RPMI7951 (cell line): ENCODE results near the gene LIF. TPM values are rescaled to one million over a fixed set of nuclear protein-coding genes. Genes with fewer than 3 reads are reported as not detected.

Experiments
- DNase-seq: peaks from one replicate; pipeline ENCODE4 v3.0.0-alpha.2; 2012; ENCODE audit warnings: low read depth
- total RNA-seq: library from RNA; depleted of rRNA; stranded (reverse); fragments of >200 nt; shearing (Covaris generic); gene quantifications from 2 replicates; pipeline ENCODE4 v1.2.3, GENCODE V29; 2014; rRNA removed

The LIF gene
- 3.1 and 4.1 TPM in 2 replicates for total RNA-seq

DNA sequence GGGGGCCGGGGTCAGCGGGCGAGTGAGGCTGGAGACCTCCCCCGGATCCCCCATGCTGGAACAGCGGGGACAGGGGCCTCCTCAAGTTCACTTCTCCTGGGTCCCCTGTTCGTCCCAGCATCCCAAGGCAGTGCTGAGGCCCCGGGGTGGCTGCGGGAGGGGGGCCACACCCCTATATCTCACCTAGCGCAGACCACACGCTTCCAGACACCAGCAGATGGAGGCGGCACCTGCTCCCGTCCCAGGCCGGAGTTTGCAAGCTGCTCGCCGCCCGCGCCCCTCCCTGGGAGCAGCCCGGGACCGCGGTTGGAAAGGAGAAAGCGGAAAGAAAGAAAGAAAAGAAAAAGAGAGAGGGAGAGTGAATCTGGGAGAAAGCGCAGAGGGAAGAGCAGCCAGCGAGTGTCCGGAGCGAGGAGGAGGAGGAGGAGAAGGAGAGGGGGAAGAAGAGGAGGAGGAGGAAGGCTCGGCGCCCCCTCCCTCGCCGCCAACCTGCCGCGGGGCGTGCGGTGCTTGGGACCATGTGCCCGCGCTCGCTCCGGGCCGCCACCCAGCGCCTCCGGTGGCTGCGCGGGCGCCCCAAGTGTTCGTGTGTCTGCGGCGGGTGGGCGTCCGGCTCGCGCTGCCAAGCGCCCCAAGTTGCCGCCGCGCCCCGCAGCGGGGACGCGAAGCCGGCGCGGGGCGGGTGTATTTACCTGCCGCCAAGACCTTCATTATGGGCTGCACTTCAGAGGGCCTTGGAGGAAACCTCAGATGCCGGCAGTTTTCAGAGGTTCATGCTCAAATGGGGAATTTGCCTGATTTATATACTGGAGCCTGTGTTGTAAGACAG, at the start of gene LIF:
Gene LIF, minus strand, starts transcription at position 775 of the 829 bp plus-strand sequence. Its CDS starts 64 bp downstream, at position 711.
- no peak for DNase-seq

DNA sequence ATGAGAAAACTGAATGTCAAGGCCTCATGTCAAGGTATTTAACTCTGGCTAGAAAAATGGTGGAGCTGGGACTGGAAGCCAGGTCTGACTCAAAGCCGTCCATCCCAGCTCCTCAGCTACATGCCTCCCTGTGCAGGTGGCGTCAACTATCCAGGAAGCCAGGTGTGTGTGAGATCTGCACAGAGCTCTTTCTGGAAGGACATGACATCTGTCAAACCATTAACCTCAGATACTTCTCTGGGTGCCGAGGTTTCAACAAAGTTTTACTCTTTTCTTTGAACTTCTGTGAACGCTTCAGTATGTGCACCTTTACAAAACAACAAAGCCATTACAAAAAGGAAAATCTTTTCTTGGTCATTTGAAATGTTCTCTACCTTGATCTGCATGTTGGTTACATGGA, 49.8 kb upstream of the LIF start:
- DNase-seq: no peak

GRCh38 chr22:30295576-30295975, 49.0 kb upstream of the LIF start:
- no peak for DNase-seq

DNA sequence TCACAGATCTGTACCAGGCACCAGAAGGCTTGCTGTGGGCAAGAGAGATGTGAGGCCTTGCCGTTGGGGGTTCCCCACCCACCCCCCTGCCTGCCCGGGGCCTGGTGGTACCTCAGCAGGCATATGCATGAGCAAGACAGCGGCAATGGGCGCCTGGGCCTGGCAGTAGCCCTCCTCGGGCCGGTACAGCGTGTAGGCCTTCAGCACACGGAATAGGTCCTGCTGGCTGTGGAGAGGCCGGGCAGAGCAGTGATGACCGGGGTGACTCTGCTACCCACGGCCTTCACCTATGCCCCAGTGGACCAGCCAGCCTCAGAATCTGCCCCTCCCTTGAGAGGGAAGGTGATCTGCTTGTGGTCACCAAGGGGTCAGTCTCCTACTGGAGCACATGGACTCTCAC, 48.3 kb upstream of the LIF start:
- DNase-seq: no peak

DNA sequence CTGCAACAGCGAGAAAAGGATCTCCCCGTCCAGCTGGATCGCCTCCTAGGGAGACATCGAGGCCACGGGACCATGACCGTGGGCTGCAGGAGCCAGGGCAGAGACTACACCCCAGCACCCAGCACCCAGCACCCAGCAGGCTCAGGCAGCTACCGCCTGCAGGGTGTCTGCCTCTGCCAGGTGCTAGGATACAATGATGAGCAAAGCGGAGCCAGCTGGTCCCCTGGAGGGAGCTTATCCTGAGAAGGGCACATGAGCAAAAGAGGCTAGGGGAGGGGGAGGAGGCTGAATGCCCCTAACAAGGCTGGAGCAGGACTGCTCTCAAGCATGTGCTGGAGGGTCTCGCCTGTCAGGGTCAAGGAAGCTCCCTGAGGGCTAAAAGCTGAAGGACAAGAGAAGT, 47.5 kb upstream of the LIF start:
- no peak for DNase-seq

DNA sequence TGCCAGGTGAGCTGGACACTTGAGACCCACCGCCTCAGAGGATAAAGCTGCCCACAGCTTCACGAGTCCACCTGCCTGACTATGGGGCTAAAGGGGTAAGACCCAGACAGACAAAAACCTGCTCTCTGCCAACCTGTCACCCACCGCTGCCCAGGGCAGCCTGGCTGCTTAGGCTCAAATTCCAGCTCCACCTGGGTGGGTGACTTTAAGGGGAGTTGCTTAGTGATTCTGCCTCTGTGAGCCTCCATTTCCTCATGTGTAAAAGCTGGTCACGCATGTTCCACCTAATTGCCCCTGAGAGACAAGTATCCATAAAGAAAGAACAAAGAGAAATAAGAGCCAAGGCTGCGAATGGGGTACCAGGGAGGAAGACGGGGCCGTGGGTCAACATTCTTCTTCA, 46.5 kb upstream of the LIF start:
- no peak for DNase-seq

- DNase-seq: no peak
These were observed 45.8 kb upstream of the LIF start for GRCh38 chr22:30292069-30292970.

DNA sequence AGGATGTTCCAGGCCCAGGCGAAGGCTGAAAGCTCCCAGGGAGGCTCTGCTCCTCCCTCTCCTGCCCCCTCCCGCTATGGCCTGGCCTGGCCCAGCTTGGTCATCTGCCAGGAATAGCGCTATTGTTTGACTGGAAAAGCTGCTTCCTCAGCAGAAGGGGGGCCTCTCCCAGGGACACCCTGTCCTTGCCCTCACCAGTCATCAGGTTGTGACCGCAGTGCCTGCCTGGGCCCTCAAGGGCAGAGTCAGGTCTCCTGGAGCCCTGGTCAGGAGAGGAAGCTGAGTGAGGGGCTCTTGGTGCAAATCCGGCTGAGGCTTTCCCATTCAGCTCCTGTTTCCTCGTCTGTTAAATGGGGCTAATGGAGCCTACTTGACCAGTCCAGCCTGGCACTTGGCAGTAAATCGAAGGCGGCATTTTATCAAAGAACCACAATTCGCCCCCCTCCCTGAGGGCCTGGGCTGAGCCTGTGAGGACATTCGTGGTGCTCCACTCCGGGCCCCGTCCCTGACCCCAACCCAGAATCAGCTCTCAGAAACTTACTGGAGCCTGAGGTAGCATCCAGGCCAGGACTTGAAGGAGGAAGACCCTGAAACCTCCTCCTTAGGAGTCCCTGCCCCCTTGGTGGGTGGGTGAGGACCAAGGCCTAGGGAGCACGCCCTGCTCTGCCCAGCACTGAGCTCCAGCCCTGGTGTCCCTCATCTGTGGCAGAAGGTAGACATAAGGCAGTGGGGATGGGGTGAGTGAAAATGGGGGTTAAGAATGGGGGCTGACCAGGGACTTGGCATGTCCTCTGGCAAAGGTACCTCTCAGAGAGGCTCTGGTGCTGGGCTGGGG, 44.7 kb upstream of the LIF start:
- peak; percentile 66 for DNase-seq

DNA sequence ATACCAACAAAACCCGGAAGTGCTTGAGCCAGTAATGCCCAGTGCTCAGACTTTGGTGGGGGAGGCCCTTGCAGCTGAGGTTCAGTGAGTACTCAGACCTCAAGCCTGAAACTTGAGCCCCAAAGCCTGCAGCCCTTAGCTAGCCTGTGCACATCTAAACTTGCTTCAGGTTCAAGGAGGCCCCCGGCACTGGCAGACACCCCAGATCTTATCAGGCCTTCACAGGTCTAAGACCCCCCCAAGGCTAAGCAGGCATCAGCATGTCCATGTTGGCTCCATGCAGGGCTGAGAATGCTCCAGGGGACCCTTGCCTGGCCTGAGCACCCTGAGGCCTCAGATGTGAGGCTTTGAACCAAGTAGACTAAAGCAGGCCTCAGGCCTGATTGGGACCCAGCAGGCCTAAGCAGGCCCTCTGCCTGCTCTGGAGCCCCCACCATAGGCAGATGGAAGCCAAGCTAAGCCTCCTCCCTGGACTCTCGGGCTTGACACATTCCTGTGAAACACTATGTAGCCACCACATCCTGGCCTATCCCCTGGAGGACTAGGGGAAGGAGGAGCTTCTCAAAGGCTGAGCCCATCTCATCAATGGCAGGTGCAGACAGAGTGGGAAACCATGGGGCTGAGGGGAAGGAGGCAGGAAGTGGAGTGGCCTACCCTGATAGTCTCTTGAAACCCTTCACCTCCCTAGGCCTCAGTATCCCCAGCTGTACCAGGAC, 43.9 kb upstream of the LIF start:
- peak; percentile 75 for DNase-seq

- DNase-seq: no peak
These were observed 43.4 kb upstream of the LIF start for GRCh38 chr22:30289980-30290313.

DNA sequence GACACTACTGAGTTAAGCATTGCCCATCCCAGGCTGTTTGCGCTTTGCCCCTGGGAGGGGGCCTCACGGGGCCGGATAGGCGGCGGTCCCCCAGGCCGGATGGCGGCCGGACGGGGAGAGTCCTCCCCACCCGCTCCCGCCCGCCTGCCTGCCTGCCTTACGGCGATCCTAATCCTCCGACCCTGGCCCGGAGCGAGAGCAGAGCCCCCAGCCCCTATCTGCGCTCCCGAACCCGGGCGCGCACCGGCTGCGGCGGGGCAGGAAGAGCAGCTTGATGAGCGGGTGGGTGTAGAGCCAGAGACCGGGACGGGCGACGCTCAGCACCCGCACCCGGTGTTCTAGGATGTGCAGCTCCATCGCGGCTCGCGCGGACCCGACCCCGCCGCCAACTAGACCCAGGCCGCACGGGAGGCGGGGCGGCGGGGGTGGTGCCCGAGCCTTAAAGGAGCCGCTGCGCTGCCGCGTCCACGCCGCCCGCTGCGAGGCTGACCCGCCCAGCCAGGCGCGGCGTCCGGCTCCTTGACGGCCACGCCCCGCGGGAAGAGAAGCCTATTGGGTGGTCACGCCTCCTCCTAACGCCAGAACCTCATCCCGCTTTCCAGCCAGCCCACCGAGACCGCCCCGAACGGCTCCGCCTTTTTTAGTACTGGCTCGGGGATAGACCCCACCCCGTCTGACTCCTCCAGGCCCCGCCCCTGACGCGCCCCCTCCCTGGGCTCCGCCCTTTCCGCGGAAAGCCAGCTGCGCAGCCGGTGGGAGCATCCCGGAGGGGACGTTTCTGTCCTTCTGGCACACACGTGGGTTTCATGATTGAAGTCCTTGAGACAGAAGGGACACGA, 42.8 kb upstream of the LIF start, which contains the start of gene CASTOR1:
Gene CASTOR1, minus strand, starts transcription at position 365 of the 839 bp plus-strand sequence. Its CDS starts 8 bp downstream, at position 357.
- peak; percentile 97 for DNase-seq

DNA sequence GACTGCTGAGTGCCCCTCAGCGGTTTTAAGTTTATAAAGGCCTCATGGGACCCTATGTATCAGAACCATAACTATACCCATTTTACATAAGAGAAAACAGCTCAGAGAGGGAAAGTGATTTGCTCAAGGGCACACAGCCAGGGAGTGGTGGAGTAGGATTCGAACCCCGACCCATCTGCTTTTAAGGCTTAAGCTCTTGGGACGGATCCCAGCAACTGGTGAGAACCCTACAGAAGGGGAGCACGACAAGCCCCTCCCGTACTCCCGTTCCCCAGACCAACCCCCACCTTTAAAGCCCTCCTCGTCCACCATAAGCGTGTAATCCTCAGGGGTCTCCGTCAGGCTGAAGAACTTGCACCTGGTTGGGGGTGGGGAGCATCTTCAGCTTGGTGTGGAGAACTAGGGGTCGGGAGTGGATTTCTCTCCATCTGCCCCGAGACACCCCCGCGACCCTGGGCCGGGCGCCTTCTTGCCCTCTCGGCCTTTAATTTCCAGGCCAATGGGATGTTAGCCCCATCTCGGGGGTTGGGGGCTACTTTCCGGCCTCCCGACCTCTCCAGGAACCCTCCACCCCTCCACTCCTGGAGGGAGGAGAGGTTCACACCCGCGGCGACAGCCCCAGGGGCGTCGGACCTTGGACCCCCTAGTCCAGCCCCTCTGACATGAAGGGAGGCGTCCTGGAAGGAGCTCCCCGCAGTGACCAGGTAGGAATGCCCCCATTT, 42.0 kb upstream of the LIF start:
- DNase-seq: no peak

- DNase-seq: peak; percentile 90
These were observed 41.3 kb upstream of the LIF start for GRCh38 chr22:30287648-30288418.

DNA sequence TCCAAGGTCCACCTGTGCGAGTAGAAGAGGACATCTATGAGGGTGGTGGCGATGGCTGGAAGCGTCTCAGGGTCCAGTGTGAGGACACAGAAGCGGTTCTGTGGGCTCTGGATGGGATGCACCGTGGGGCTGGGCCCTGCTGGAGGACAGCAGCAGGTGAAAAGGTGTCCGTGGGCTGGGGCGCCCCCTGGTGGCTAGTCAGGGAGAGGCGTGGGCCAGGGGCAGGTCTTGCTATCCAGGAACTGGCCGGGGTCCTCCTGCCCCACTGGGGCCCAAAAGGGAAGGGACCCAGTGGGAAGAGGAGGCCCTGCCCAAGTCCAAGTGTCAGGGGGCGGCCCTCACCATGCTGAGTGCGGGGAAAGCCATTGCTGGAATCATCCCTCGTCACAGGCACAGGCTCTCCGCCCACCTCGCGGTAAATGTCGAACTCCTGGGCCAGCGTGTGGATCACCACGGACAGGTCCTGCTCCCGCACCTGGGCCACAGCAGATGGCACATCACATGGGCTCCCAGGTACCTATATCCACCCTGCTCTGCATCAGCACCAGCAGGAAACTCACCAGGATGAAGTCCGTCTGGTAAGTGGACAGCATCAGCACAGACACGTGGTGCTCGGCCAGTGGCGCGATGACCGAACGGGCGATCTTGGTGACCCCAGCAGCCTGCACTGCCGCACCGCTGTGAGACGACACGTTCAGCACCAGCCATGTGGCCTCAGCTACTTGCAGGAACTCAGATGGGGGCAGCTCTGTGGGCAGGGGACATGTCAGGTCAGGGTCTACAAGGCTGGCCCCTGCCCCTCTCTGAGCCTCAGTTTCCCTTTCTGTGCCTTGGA, 40.5 kb upstream of the LIF start:
- peak; percentile 48 for DNase-seq

- no peak for DNase-seq
These were observed 39.8 kb upstream of the LIF start for GRCh38 chr22:30286331-30286730.

DNA sequence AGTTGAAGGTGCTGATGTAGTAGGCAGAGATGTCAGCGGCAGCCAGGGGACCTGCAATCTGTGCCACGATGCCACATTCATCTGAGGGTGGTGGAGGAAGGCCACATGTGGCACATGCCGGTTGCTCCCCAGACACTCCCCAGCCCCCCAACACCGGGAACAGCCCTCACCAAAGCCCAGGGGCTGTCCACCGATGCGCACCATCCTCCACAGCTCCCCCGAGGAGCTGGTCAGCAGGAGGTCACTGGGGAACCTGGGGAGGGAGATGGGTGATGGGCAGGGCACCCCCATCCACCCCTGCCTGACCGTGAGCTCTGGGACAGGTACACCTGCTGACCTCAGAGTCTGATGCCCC, 39.3 kb upstream of the LIF start:
- no peak for DNase-seq

DNA sequence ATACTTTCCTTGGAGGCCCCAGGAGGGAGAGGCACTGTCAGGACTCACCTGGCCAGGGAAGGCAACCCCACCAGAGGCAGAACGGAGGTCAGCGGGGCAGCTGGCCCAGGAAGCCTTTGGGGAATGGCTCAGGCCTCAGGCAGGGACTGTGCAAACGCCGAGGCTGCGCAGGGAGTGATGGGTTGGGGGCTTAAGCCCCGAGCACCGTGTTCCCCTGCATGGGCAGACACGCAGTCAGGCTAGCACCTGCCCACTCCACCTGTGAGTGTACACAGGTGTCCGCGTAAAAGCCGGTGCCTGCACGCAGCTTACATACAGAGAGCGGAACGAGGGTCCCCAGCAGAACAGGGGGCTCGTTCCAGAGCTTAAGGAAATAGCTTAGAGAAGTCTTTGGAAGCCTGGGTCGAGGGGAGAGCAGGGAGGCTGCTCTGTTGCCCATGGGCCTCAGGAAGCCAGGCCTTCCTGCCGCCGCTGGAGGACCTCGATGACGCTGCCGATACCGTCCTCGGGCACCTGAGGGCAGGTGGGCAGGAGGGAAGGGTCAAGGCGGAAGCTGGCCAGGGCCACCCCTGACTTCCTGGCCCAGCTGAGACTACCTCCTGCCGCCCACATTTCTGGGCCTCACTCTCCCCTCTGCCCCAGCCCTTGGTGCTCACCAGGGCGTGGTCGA, 38.8 kb upstream of the LIF start:
- DNase-seq: no peak
